AG04450 (cell line): Measurements from ENCODE around the gene PPP1R18. TPM values are rescaled to one million over a fixed set of nuclear protein-coding genes. Genes with fewer than 3 reads are reported as not detected.
"Not testable (repeated sequence)": the region's sequence is repeated elsewhere in the genome, so short reads cannot be mapped to it uniquely, and the experiment has no call there.

Experiments used
- CTCF ChIA-PET: fragments of 300-600, 350-600 bp; formaldehyde crosslinking; extraction: SDS; loops from one replicate; lab custom pipeline; 2022; ENCODE audit warnings: antibody characterized with exemption, inconsistent platforms; lab: Charles Lee
- POLR2A ChIA-PET: fragments of 350-600 bp; formaldehyde crosslinking; extraction: SDS; loops from one replicate; lab custom pipeline; 2021; ENCODE audit warnings: antibody characterized with exemption, inconsistent platforms; lab: Yijun Ruan, JAX
- DNase-seq: peaks from one replicate; pipeline ENCODE4 v3.0.0-alpha.2; 2011; ENCODE audit warnings: low read depth, low spot score
- H3K27ac ChIP-seq: one replicate; pipeline ENCODE4 v1.5.1; 2012; ENCODE audit warnings: low read depth, low read length, control low read depth
- H3K27me3 ChIP-seq: one replicate; pipeline ENCODE4 v1.6.0; 2012; ENCODE audit warnings: low read length; ENCODE audit not compliant: control insufficient read depth, insufficient read depth
- H3K4me3 ChIP-seq: 2 replicates; pipeline ENCODE4 v1.5.1; 2011; ENCODE audit warnings: mild to moderate bottlenecking, low read depth, low read length, control low read depth
- H3K9me3 ChIP-seq: 2 replicates; pipeline ENCODE4 v1.5.1; 2012; ENCODE audit warnings: low read length; ENCODE audit not compliant: control insufficient read depth, insufficient read depth
- CTCF ChIP-seq: IDR thresholded peaks from 2 replicates; pipeline ENCODE4 v1.5.1; 2011; ENCODE audit warnings: low read depth, low read length, control low read depth, inconsistent platforms
- polyA plus RNA-seq: library from polyadenylated mRNA; depleted of rRNA; stranded (reverse); fragments of >200 nt; gene quantifications from 2 replicates; pipeline ENCODE4 v1.2.3, GENCODE V29; 2011

The PPP1R18 gene
- polyA plus RNA-seq, 1 experiment = 83.2 TPM

GRCh38 chr6:30670760-30671527 lies 15.5 kb downstream of the PPP1R18 start:
- H3K27ac ChIP-seq = no peak overlapping the region
- no peaks in the 10 kb centered on the region; the same call in 1 of the 2 replicates for H3K9me3 ChIP-seq
- TF ChIP-seq CTCF = peak; percentile 34
- CTCF ChIA-PET = interaction anchor here (0.6 kb wide), 1 partner anchor 416 kb away, joined by 3 read pairs; no protein-coding TSS in a partner anchor
- H3K4me3 ChIP-seq = no peak overlapping the region
- DNase-seq = no peak
- POLR2A ChIA-PET = no interaction called here
- no peaks in the 10 kb centered on the region for H3K27me3 ChIP-seq

DNA sequence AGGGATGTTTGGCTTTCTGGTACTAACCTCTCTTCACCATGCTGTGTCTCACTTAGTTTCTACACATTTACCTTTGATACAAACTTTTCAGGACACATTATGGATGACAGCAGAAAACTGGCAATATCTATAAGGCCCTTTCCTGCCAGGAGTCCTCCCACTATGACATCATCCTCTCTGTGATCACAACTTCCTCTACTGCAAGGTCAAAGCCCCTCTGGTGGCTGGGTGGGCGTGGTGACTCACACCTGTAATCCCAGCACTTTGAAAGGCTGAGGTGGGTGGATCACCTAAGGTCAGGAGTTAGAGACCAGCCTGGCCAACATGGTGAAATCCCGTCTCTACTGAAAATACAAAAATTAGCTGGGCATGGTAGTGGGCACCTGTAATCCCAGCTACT lies 20.1 kb downstream of the PPP1R18 start:
- H3K9me3 ChIP-seq, H3K27me3 ChIP-seq, DNase-seq, CTCF ChIA-PET, H3K27ac ChIP-seq, H3K4me3 ChIP-seq, POLR2A ChIA-PET: not testable (repeated sequence)

GRCh38 chr6:30664994-30665767 lies 21.3 kb downstream of the PPP1R18 start:
- ChIA-PET CTCF (interaction anchor here (1.0 kb wide), 1 partner anchor 7 kb away, joined by 3 read pairs; the partner anchor contains the start of gene DHX16), POLR2A (no interaction called here)
- TF ChIP-seq CTCF = no peak
- Histone ChIP-seq H3K27ac (no peak overlapping the region), H3K27me3 (no peaks in the 10 kb centered on the region), H3K9me3 (no peaks in the 10 kb centered on the region; the same call in 1 of the 2 replicates), H3K4me3 (no peak overlapping the region)
- no peak for DNase-seq

- CTCF ChIA-PET, H3K4me3 ChIP-seq, H3K27ac ChIP-seq, H3K9me3 ChIP-seq, H3K27me3 ChIP-seq, POLR2A ChIA-PET, DNase-seq: not testable (repeated sequence)
These were observed 28.5 kb downstream of the PPP1R18 start for GRCh38 chr6:30657922-30658321.

- no peak for DNase-seq
- TF ChIP-seq CTCF = no peak
- Histone ChIP-seq H3K27ac (no peak overlapping the region), H3K27me3 (no peaks in the 10 kb centered on the region), H3K4me3 (no peak overlapping the region), H3K9me3 (no peaks in the 10 kb centered on the region)
- POLR2A ChIA-PET = no interaction called here
- CTCF ChIA-PET = no interaction called here
These were observed 29.0 kb downstream of the PPP1R18 start for GRCh38 chr6:30657454-30657853.
